GM19468 (cell line): Measurements from ENCODE around the gene MTNR1A.
"Not testable (repeated sequence)": the region's sequence is repeated elsewhere in the genome, so short reads cannot be mapped to it uniquely, and the experiment has no call there.

ENCODE experiments used
- ATAC-seq: cut with Tn5 transposase; IDR thresholded peaks from one replicate; pipeline ENCODE4 v1.9.1; 2021; ENCODE audit warnings: mild to moderate bottlenecking, moderate library complexity, moderate number of reproducible peaks; ENCODE audit not compliant: unreplicated experiment; ENCODE audit errors: extremely low read depth

The MTNR1A gene

DNA sequence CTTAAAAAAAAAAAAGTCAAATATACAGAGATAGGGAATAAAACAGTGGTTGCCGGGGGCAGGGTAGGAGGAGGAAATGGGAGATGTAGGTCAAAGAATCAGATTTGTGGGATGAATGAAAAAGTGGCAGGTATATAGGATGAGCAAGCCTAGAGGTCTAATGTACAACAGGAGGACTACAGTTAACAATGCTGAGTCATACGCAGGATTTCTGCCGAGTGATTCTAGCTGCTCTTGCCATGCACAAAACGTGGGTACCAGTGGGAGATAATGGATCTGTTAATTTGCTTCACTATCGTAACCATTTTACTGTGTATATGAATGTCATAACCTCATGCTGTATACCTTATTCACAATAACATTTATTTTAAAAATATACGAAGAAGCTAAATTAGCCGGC lies 10.7 kb upstream of the MTNR1A start:
- ATAC-seq: no peak

DNA sequence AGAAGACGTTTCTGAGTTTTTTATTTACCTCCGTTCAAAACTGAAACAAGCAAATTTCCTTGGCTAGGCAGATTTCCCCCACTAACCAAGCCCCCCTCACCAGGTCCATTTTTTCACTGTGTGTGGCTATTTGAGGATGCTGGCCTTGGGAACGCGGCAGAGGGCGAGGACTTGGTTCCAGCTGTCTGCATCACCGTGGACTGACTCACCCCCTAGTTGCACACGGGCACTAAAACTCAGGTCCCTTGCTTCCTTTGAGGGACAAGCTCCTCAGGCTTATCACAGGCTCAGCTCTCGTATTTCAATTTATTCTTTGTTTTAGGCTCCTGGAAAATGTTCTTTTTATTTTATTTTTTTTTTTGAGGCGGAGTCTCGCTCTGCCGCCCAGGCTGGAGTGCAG lies 8.4 kb upstream of the MTNR1A start:
- no peak for ATAC-seq

- no peak for ATAC-seq
Measured at GRCh38 chr4:186561748-186562147, 6.4 kb upstream of the MTNR1A start.

DNA sequence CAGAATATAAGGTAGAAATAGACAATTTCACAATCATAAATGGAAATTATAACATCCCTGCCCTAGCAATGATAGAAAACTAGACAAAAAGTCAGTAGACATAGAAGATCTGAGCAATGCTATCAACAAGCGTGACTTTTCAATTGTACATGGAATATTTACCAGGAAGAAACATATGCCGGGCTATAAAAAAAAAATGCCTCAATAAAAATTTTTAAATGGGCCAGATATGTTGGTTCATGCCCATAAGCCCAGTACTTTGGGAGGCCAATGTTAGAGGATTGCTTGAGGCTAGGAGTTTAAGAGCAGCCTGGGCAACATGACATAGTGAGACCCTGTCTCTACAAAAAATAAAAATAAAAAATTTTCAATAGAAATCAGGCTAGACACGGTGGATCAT lies 5.3 kb upstream of the MTNR1A start:
- ATAC-seq: no peak

DNA sequence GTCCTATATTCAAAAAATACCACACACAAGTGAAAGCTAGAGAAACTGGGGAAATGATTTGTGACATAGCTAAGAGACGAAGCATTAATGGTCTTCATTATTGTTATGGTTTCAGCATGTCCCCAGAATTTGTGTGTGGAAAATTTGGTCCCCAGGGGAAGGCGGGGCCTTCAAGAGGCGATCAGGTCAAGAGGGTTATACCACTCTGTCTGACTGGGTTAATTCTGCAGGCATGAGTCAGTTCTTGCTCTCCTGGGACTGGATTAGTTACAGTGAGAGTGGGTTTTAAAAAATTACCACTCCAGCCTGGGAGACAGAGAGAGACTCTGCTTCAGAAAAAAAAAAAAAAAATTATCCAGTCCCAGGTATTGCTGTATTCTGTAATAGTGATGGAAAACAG lies 2.1 kb upstream of the MTNR1A start:
- ATAC-seq: no peak

DNA sequence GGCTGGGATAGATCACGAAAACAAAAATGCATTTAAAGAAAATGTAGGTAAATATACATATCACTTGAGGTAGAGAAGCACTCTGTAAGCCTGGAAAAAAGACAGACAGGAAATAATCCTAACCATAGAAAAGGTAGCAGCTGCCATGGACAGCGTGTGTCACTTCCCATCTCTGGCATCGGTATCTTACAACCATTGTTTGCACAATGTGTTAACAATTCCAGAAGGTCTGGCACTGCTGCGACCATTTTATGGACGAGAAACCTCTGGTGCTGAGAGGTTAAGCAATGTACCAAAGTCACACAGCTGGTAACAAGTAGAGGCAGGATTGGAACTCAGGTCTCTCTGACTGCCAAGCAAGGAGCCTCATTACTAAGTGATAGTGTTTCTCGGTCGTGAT lies 1.7 kb upstream of the MTNR1A start:
- ATAC-seq: no peak

DNA sequence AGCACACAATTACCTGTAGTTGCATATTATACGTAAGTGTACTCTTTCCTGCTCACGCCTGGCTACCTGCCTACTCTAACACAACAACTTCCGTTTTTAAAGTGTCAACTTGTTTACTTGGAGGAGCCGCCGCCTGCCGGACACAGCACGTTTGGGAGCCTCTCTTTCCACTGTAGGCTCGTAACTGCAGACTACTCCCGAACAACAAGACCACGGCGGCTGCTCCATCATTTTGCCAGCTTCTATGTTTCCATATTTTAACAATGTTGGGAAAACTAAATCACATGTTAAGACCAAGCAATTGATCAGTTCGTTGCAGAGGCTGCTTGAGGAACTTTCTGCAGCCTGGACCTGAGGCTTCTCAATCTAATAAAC lies 841 bp downstream of the MTNR1A start:
- no peak for ATAC-seq

DNA sequence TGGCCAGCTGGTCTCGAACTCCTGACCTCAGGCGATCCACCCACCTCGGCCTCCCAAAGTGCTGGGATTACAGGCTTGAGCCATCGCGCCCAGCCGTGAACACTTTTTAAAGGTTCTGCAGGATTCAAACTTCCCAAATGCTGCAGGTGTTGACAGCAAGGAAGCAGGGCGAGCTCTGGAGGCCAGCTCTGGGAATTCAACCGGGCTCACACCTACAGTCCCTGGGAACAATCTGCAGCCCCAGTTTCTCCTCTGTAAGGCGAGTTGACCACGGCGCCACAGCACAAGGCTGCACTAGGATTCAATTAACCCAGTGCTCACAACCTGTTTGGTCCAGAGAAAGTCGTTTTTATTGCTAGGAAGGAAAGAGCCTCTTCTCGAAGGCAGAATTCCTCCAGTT lies 1.6 kb downstream of the MTNR1A start:
- no peak for ATAC-seq

GRCh38 chr4:186551849-186552248 lies 3.5 kb downstream of the MTNR1A start:
- no peak for ATAC-seq

DNA sequence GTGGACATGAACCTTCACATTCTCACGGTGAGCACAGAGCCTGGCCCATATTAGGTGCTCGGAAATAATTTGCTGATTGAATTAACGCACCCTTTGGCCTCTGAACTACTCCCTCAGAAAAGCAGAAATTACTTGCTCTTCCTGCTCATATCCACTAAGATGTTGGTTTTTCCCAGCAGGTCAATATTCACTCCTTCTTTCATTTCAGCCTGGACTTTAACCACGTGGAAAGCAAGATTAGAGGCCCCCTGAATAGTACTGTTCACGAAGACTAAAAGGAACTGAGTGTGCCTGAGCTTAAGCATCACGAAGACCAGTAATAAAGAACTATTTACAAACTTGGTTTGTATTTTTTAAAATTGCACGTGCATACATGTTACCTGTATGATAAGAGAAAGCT lies 9.9 kb downstream of the MTNR1A start:
- ATAC-seq: no peak

DNA sequence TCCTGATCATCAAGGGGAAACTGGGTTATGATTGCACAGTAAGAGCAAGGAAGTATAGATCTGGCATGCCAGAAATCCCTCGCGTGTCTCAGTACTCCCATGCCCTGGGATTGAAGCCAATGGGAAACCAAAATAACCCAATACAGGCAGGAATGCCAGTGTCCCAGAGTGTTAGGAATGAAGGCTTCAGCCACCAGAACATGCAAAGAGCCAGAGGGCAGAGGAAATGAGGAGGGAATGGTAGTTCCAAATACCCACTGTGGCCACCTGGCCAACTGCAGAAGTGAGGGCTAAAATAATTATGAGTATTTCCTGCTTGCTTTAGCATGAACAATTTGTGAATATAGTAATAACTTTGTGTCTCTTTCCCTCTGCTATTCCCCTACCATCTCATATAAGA lies 12.2 kb downstream of the MTNR1A start:
- ATAC-seq: no peak

DNA sequence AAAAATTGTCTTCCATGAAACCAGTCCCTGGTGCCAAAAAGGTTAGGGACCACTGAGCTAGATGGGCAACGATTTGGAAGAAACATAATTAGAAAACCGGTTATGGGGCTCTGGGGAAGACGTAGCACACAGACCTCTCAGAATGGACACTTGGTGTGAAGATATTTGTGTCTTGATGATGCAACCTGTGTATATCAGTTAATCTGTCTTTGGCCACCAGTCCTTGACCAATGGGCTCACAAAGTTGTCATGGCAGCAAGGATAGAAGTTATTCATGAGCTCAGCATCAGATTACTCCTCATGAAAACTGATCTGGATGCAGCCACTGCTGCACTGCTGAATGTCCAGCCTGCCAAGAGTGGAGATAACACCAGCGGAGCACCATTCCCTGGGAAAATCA lies 13.6 kb downstream of the MTNR1A start:
- ATAC-seq: no peak

GRCh38 chr4:186537843-186538521 lies 17.4 kb downstream of the MTNR1A start:
- ATAC-seq: no peak

- no peak for ATAC-seq
Measured at GRCh38 chr4:186536285-186536684, 19.1 kb downstream of the MTNR1A start.

DNA sequence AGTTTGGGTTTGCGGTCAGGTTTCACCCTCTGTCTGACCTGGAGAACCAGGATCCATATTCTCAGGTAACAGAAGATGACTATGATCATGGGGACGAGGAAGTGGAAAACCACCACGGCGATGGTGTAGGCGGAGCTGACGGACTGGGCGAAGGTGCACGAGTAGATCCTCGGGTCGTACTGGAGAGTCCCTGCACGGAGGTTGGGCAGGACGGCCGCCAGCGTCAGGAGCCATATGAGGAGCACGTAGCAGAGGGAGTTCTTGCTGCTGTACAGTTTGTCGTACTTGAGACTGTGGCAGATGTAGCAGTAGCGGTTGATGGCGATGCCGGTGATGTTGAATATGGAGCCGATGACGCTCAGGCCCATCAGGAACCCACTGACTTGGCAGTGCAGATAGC lies 21.3 kb downstream of the MTNR1A start:
- no peak for ATAC-seq

DNA sequence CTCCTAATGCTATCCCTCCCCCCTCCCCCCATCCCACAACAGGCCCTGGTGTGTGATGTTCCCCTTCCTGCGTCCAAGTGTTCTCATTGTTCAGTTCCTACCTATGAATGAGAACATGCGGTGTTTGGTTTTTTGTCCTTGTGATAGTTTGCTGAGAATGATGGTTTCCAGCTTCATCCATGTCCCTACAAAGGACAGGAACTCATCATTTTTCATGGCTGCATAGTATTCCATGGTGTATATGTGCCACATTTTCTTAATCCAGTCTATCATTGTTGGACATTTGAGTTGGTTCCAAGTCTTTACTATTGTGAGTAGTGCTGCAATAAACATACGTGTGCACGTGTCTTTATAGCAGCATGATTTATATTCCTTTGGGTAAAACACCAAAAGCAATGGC lies 31.4 kb downstream of the MTNR1A start:
- ATAC-seq: not testable (repeated sequence)

- no peak for ATAC-seq
Measured at GRCh38 chr4:186516287-186516686, 39.1 kb downstream of the MTNR1A start.

- no peak for ATAC-seq
Measured at GRCh38 chr4:186514271-186514950, 41.0 kb downstream of the MTNR1A start.

GRCh38 chr4:186504771-186505170 lies 50.6 kb downstream of the MTNR1A start:
- ATAC-seq: not testable (repeated sequence)

DNA sequence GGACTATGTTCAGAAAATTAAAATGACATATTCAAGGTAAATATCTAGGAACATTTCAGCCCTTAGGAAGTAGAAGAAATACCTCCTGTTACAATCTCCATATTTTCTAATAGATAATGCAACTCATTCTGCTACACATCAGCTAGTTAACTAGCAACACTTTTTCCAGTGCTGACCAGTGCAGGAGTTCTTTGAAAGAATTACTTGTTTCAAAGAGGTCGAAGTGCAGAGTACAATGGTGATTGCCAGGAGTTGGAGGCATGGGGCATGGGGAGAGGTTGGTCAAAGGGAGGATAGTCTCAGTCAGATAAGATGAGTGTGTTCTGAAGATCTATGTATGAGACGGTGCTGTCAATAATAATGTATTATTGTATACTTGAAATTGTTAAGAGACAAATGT lies 53.1 kb downstream of the MTNR1A start:
- ATAC-seq: no peak

GRCh38 chr4:186501554-186501953 lies 53.8 kb downstream of the MTNR1A start:
- no peak for ATAC-seq

- ATAC-seq: no peak
Measured at GRCh38 chr4:186500721-186501304, 54.6 kb downstream of the MTNR1A start.
